NCI-H510A treated with DMSO at 0.1 percent for 48 hours (cell line): ENCODE measurements around the gene ACACA.
"Not testable (repeated sequence)": the region's sequence is repeated elsewhere in the genome, so short reads cannot be mapped to it uniquely, and the experiment has no call there.

Experiments
- DNase-seq: peaks from one replicate; lab custom pipeline; 2025; lab: John Stamatoyannopoulos, UW

The ACACA gene

GRCh38 chr17:37406635-37407461 lies at the start of gene ACACA, which contains the start of gene TADA2A:
Gene ACACA, minus strand, starts transcription at chr17:37406836. Its CDS starts 537 bp downstream, at chr17:37406299.
Gene TADA2A, plus strand, starts transcription at chr17:37406886. Its CDS starts 4,480 bp downstream, at chr17:37411366.
- peak; percentile 72 for DNase-seq

GRCh38 chr17:37450112-37450511 lies 43.5 kb upstream of the ACACA start:
- DNase-seq = no peak

GRCh38 chr17:37447641-37448040 lies 41.0 kb upstream of the ACACA start:
- no peak for DNase-seq

GRCh38 chr17:37446027-37446426 lies 39.4 kb upstream of the ACACA start:
- peak; percentile 71 for DNase-seq

GRCh38 chr17:37441369-37442014 lies 34.9 kb upstream of the ACACA start:
- not testable (repeated sequence) for DNase-seq

GRCh38 chr17:37440424-37440823 lies 33.8 kb upstream of the ACACA start:
- no peak for DNase-seq

GRCh38 chr17:37438141-37438540 lies 31.5 kb upstream of the ACACA start:
- no peak for DNase-seq

GRCh38 chr17:37432671-37433070 lies 26.0 kb upstream of the ACACA start:
- DNase-seq = no peak

- no peak for DNase-seq
Measured at GRCh38 chr17:37430051-37430627, 23.5 kb upstream of the ACACA start.

- no peak for DNase-seq
Measured at GRCh38 chr17:37429453-37429852, 22.8 kb upstream of the ACACA start.

- DNase-seq = no peak
Measured at GRCh38 chr17:37429039-37429438, 22.4 kb upstream of the ACACA start.

- DNase-seq = no peak
Measured at GRCh38 chr17:37425268-37425667, 18.6 kb upstream of the ACACA start.

- no peak for DNase-seq
Measured at GRCh38 chr17:37422971-37423625, 16.5 kb upstream of the ACACA start.

GRCh38 chr17:37417852-37418251 lies 11.2 kb upstream of the ACACA start:
- no peak for DNase-seq

GRCh38 chr17:37413875-37414519 lies 7.4 kb upstream of the ACACA start:
- no peak for DNase-seq

- no peak for DNase-seq
Measured at GRCh38 chr17:37410357-37410756, 3.7 kb upstream of the ACACA start.

- not testable (repeated sequence) for DNase-seq
Measured at GRCh38 chr17:37408145-37408479, 1.5 kb upstream of the ACACA start.

GRCh38 chr17:37405955-37406634 lies 541 bp downstream of the ACACA start:
- DNase-seq = peak; percentile 26

GRCh38 chr17:37405522-37405921 lies 1.1 kb downstream of the ACACA start:
- DNase-seq = not testable (repeated sequence)

- no peak for DNase-seq
Measured at GRCh38 chr17:37400505-37400904, 6.1 kb downstream of the ACACA start.

- DNase-seq = no peak
Measured at GRCh38 chr17:37399265-37399803, 7.3 kb downstream of the ACACA start.
